Amniotic stem cell (primary cell): ENCODE results near the gene PDZD4.

Experiments
- DNase-seq: peaks from one replicate; lab custom pipeline; 2025; lab: John Stamatoyannopoulos, UW

Gene PDZD4

DNA sequence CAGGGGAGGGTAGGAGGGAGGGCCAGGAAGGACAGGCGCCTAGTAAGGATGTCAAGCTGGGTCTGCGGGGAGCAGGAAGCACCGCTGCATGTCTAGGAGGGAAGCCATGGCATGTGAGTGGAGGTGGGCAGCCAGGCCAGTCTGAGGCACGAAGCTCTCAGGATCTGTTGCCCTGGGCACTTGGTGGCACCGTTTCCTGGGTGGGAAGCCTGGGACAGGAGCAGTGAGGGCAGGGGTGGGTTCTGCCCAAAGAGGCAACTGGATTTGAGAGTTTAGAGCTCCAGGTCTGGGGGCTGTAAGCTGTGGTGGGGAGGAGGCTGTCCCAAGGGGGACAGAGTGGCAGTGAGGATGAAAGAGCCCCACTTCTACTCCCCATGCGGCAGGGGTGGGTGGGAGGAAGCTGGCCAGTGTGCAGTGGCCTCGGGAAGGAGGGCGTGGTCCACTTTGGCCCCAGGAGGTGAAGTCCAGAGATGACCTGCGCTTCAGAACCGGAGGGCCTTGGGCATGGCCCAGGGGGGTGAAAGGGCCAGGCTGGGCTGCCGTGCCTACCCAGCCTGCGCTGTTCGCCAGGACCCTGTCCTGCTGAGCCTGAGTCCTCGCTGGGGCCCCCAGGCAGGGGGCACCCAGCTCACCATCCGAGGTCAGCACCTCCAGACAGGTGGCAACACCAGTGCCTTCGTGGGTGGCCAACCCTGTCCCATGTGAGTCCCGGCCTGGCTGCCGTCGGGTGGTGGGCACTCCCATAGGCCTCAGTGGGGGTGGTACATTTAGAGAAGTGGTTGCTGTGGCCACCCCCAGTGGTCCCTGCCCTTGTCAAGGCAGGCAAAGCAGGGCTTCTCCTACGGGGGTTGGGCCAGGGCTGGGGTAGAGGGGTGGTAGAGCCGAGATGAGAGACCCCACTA, 57.8 kb downstream of the PDZD4 start:
- no peak for DNase-seq

GRCh38 chrX:153771415-153772315, 58.7 kb downstream of the PDZD4 start:
- no peak for DNase-seq

GRCh38 chrX:153770601-153771414, 59.5 kb downstream of the PDZD4 start:
- no peak for DNase-seq

- no peak for DNase-seq
Measured at GRCh38 chrX:153769865-153770600, 60.3 kb downstream of the PDZD4 start.

DNA sequence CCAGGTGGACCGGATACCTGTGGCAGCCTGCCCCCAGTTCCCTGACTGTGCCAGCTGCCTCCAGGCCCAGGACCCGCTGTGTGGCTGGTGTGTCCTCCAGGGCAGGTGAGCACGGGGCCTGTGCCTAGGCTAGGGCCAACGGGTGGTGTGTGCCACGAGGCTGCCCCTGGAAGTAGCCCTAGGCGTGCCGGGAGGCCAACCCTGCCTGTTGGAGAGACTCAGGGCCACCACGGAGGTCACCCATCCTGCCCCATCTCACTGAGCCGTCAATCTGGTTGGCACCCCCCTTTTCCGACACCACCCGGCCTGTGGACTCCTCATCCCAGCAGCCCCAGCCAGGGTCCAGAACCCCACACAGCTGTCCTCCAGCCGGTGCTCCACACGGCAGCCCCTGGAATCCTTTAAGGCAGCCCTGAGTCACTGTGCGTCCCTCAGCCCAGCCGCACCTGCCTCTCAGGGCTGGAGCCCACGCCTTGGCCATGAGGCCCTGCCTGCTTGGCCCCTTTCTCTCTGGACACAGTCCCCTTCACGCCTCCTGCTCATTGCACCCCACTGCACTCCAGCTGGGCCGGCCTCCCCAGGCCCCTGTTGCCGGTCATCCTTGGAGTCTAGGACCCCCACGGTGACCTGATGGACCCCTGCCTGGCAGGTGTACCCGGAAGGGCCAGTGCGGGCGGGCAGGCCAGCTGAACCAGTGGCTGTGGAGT, 61.0 kb downstream of the PDZD4 start:
- DNase-seq, result no peak

- DNase-seq, result no peak
Measured at GRCh38 chrX:153768311-153769157, 61.8 kb downstream of the PDZD4 start.

DNA sequence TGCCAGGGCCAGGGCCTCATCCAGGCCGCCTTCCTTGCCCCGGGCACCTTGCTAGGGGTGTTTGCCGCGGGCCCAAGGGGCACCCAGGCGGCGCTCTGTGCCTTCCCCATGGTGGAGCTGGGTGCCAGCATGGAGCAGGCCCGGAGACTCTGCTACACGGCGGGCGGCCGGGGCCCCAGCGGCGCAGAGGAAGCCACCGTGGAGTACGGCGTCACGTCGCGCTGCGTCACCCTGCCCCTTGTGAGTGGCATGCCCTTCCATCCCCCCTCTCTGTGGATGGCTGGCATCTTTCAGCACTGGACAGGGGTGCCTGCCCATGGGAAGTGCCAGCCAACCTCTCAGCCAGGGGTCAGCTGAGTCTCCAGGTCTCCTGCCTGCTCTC, 62.7 kb downstream of the PDZD4 start:
- DNase-seq, result no peak

- DNase-seq, result no peak
Measured at GRCh38 chrX:153766871-153767673, 63.3 kb downstream of the PDZD4 start.

- DNase-seq, result peak; percentile 31
Measured at GRCh38 chrX:153766098-153766817, 64.1 kb downstream of the PDZD4 start.

DNA sequence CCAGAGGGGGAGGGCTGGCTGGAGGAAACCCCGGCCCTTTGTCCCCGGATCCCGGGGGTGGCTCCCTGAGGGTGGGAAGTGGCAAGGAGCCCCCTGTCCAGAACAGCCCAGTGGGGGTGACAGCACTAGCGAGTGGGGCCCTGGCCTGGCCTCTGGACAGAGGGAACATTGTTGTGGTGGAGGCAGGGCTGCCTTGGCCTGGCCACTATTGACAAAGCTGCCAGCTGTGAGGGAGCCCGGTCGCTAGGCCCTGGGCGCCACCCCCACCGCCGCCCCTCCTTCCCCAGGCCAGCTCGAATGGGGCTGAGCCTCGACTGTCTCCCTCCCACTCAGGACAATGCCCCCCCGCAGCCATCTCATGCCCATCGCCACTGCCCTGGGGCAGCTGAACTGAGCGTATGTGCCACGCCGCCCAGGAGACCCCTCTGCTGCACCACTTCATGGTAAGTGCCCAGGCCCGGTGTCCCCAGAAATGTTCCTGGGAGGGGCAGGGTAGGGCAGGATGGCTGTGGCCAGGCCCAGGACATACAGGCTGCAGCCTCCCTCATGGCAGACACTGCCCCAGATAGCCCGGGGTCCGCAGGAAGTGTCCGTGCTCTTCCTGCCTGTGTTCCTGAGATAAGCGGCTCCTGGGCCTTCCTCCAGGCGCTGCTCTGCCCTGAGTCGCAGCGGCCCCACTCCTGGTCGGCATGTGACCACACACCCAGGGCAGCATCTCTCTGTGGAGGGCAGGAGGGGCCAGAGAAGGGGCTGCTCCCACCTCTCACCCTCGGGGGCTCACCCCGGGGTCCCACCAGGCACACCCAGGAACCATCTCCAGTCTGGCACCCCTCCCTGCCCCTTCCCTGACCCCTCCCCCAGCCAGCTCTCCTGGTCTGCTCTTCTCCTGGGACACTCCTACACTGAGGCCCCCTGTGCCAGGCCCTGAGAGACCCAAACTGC, 64.9 kb downstream of the PDZD4 start:
- no peak for DNase-seq

DNA sequence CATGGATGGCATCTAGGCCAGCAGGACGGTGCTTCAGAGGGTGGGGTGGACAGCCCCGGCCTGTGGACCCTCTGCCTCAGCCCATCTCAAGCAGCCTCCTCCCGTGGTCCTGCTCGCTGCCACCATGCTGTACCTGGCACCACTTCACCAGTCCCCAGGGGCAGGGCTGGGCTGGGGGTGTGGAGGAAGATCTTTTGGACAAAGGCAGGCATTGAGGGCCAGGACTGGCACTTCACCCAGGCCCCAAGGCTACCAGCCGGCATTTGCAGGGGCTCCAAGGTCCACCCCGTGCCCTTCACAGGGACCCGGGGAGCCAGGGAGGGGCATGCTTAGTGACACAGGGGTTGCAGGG, 65.6 kb downstream of the PDZD4 start:
- no peak for DNase-seq

DNA sequence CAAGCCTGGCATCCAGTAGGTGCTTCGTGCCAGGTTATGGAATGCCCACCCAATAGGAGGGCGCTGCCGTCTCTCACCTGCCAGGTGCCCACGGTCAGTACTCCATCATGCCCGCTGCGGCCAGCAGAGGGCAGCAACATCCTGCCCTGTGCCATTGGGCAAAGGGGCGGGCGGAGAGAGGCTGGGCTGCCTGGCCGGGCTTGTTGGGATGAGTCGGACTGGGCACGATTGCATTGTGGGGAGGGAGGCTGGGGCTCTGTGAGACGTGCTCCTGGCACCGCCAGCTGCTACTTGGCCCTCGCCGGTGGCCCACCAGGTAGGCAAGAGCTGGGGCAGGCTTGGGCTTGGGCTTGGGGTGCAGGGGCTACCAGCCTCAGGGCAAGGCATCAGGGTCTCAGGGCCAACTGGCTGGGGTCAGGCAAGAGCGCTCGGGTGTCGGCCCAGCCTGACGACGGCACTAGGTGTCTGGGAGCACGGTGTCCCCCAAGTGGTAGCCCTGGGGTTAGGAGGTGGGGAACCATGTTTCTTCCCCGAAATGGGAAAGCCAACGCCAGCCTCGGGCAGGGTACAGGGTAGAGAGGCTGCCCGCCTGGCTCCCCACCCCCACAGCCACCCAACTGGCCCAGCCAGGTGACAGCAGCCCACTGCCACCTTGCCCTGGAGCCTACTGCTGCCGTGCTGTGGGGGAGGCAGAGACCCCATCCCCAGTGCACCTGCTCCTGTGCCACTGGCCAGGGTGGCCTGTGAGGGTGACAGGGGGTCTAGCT, 66.2 kb downstream of the PDZD4 start, which contains the start of gene PLXNB3:
TSS of gene PLXNB3 (plus strand) at position 261 of the 767 bp plus-strand sequence. CDS start 1,287 bp downstream, outside the sequence.
- DNase-seq, result peak; percentile 60

GRCh38 chrX:153763298-153763932, 66.9 kb downstream of the PDZD4 start:
- no peak for DNase-seq

DNA sequence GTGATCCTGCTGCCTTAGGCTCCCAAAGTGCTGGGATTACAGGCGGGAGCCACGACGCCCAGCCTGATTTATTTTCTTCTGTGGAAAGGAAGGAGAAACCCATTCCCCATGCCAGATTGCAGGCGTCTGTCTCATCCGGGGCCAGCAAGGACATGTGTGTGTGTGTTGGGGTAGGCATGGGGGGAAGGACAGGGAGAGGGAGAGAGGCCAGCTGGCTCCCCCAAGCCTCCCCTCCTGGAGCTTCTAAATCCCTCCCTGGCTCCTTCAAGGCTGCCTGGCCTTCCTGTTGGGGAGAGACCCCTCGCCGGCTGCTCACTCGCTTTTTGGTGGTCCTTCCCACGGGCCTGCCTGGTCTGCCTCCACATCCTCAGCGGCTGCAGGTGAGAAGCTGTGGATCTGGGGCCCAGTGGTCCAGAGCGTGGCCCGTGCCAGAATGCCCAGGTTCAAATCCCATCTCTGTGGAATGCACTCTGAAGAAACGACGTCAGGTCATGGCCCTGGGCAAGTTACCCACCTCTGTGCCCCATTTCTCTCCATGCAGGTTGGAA, 67.6 kb downstream of the PDZD4 start:
- DNase-seq, result no peak

- DNase-seq, result no peak
Measured at GRCh38 chrX:153761863-153762262, 68.5 kb downstream of the PDZD4 start.
